Right renal pelvis (tissue), 4 donors: ENCODE results near the gene OR2J1. TPM values are rescaled to one million over a fixed set of nuclear protein-coding genes. Genes with fewer than 3 reads are reported as not detected.
"Not testable (repeated sequence)": the region's sequence is repeated elsewhere in the genome, so short reads cannot be mapped to it uniquely, and the experiment has no call there.

Experiments used
- DNase-seq, 4 donors: peaks; one replicate each; pipeline ENCODE4 v3.0.0-alpha.2; 2013; ENCODE audit warnings: low read depth in 4 of 4, low spot score in 3 of 4, missing footprints in 1 of 4
- polyA plus RNA-seq, 4 donors: library from polyadenylated mRNA; unstranded; fragments of 120-200 nt; gene quantifications; one replicate each; pipeline ENCODE4 v1.2.1, GENCODE V29; 2013; ENCODE audit not compliant: insufficient read length in 4 of 4

OR2J1 gene
- not detected for polyA plus RNA-seq

GRCh38 chr6:29099190-29099589, at the start of gene OR2J1:
Gene OR2J1 (plus strand): TSS chr6:29099490. CDS start chr6:29100943, 1,453 bp downstream.
- no peak for DNase-seq

GRCh38 chr6:29051680-29052079, 47.6 kb upstream of the OR2J1 start:
- DNase-seq: no peak

DNA sequence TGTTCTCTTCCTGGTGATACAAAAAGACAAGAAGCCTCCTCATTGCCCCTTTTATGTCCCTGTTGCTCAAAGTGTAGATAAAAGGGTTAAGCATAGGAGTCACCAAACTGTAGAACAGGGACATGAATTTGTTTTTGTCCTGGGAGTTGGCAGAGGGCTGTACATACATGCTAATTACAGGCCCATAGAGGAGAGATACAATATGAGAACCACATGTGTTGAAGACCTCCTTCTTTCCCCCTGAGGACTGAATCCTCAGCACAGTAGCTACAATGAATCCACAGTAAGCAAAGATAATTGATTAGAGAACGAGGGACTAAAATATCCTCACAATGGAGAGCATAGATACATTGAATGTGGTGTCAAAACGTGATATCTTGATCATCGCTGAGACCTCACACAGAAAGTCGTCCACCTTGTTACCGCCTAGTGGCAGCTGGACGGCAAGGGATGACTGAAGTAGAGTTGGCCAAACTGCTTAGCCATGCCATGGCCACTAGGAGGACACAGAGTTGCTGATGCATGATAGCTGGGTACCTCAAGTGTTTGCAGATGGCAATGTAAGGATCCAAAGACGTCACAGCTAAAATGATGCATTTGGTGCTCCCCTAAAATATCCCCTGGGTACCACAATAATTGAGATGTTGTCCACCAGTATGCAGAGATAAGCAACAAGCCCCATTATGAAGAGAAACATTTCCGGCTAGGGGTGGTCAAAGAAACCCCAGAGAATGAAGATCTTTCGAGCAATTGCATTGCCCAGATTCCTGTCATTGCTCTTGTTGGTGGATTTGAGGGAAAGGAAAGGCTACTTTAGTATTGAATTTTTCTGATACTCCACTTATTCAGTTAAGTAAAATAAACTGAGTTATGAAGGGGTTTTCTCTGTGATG, 27.2 kb upstream of the OR2J1 start:
- DNase-seq: no peak

GRCh38 chr6:29079203-29079602, 20.1 kb upstream of the OR2J1 start:
- DNase-seq: no peak

DNA sequence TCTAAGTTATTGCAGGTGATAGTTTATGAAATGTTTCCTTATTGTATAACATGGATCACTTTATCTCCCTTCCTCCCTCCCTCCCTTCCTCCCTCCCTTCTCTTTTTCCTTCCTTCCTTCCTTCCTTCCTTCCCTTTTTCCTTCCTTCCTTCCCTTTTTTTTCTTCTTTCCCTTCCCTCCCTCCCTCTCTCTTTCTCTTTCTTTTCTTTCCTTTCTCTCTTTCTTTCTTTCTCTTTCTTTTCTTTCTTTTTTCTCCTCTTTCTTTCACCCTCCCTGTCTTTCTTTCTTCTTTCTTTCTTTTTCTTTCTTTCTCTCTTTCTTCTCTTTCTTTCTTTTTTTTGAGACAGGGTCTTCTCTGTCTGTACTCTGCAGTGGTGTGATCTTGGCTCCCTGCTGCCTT, 18.0 kb upstream of the OR2J1 start:
- DNase-seq: no peak

- DNase-seq: no peak
Observed at GRCh38 chr6:29082457-29082856, 16.8 kb upstream of the OR2J1 start.

GRCh38 chr6:29087213-29087612, 12.1 kb upstream of the OR2J1 start, which contains the start of gene OR2B3:
Gene OR2B3 (minus strand): TSS chr6:29087313. CDS start chr6:29087248, 65 bp downstream.
- DNase-seq: no peak

DNA sequence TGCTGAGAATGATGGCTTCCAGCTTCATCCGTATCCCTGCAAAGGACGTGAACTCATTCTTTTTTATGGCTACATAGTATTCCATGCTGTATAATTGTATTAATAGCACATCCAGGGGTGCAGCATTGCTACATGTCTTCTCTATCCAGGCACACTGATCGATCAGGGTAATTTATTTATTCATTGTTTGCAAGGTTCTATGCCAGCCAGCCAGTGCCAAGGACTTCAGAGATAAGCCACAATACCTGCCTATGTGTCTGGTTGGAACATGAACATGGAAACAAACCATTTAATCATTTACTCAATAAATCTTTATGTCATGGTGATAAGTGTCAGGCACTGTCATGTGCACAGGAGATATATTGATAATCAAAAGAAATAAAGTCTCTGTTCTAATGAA, 6.3 kb upstream of the OR2J1 start:
- DNase-seq: no peak

GRCh38 chr6:29097803-29098202, 1.5 kb upstream of the OR2J1 start:
- no peak for DNase-seq

GRCh38 chr6:29107758-29108157, 8.5 kb downstream of the OR2J1 start, which contains the start of gene OR2J3:
Gene OR2J3 (plus strand): TSS chr6:29108058. CDS start chr6:29111891, 3,833 bp downstream.
- DNase-seq: no peak

DNA sequence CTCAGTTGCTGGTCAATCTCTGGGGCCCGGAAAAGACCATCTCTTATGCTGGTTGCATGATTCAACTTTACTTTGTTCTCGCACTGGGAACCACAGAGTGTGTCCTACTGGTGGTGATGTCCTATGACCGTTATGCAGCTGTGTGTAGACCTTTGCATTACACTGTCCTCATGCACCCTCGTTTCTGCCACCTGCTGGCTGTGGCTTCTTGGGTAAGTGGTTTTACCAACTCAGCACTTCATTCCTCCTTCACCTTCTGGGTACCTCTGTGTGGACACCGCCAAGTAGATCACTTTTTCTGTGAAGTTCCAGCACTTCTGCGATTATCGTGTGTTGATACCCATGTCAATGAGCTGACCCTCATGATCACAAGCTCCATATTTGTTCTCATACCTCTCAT, 12.8 kb downstream of the OR2J1 start:
- DNase-seq: no peak

DNA sequence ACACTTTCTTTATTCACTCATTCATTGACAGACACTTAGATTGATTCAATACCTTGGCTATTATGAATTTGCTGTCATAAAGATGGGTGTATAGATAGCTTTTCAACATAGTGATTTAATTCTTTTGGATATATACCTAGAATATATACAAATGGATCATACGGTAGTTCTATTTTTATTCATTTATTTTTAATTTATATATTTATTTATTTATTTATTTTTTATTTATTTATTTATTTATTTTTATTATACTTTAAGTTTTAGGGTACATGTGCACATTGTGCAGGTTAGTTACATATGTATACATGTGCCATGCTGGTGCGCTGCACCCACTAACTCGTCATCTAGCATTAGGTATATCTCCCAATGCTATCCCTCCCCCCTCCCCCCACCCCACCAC, 15.7 kb downstream of the OR2J1 start:
- DNase-seq: not testable (repeated sequence)

DNA sequence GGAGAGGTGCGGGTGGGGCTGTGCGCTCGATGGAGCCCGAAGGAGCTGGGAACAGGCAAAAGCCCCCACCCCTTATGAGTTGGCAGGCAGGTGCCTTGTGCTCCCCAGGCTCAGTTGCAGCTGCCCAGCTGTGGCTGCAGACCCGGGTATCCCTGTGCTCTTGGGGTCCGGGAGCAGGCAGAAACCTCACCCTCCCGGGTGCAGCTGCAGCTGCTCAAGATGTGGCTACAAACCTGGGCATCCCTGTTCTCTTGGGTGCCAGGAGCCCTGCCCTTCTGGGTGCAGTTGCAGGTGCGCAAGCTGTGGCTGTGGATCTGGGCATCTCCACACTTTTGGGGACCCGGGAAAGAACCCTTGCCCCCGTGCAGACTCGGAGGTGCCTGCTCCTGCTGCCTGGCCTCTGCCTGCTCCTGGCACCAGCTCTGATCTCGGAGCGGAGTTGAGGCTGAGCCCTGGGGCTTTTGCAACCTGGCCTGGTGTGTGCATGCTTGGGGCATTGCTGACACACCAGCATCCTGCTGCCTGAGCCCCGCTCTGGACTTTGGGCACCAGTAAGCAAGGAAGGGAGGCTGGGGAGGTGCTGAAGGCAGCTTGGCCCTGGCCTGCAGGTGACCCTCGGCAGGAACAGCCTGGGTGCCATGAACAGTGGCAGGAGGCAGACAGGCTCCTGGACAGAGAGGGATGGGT, 30.2 kb downstream of the OR2J1 start:
- no peak for DNase-seq

DNA sequence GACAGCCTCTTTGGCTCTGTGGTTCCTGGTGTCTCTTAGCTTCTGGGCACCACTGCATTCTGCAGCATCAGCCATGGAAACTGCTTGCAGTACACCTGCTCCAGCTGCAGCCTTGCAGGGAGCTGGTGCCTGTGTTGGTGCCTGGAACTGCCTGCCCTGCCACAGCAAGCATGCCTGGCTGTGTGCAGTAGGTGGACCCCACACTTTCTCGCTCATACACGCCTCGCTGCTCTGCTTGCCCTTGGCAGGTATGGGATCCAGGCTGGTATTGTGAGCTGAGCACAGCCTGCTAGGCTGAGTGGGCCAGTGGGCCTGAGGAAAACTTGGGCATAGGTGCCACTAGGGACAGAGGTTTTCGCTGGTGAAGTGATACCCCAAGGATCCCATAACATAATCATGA, 31.4 kb downstream of the OR2J1 start:
- DNase-seq: no peak

DNA sequence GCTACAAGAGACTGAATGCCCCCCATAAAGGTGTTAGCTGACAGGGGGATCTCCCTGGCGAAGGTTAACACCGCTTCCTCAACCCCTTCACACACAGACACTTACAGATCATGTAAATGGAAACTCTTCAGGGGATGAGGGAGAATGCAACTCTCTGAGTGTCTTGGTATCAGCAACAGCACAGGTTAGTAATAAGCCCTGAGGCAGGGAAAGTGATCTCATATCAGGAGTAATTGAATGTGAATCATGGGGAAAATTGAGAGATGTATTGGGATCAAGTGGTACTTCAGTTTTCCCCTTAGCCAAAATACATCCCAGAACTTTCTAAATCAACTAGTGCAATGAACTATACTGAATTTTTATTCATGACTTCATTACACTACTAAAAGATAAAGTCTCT, 32.4 kb downstream of the OR2J1 start:
- no peak for DNase-seq

DNA sequence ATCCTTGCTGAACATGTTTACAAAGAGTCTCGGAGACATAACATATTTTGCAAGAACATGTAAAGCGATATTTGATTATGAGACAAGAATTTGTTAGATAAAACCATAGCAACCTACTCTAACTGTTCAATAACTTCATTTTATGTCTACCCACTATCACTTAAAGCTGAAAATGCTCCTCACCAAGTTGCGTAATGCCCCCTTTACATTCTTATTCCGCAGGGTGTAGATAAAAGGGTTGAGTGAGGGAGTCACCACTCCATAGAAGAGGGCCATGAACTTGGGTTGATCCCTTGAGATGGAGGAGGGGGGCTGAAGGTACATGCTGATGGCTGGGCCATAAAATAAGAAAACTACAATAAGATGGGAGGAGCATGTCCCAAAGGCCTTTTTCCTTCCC, 38.4 kb downstream of the OR2J1 start:
- DNase-seq: no peak

DNA sequence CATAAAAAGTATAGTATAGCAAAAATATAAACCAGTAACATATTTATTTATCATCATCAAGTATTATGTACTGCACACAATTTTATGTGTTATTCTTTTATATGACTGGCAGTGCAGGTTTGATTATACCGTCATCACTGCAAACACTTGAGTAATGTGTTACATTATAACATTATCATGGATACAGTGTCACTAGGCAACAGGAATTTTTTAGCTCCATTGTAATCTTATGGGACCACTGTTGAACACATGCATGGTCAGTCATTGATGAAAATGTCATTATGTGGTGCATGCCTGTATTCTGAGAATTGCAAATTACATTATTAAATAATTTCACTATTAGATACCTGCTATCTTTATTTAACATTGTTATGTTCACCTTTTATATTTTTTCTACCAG, 42.3 kb downstream of the OR2J1 start:
- DNase-seq: no peak

DNA sequence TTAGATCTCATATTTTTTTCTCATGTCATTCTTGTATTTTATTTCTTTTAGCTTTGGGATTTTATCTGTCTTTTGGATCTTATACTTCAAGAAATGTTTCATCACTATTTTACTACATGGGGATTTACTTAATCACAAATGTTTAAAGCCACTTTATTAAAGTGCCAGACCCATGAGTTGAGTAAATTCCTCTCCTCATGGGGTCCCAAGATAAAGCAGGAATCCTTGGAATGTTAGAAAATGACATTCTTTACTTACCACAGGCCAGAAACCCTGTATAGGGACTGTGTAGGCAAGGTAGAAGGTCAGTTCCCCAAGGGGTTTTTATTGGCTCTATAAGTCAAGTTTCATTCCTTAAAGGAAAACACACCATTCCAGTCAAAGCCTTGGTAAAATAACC, 43.0 kb downstream of the OR2J1 start:
- no peak for DNase-seq

DNA sequence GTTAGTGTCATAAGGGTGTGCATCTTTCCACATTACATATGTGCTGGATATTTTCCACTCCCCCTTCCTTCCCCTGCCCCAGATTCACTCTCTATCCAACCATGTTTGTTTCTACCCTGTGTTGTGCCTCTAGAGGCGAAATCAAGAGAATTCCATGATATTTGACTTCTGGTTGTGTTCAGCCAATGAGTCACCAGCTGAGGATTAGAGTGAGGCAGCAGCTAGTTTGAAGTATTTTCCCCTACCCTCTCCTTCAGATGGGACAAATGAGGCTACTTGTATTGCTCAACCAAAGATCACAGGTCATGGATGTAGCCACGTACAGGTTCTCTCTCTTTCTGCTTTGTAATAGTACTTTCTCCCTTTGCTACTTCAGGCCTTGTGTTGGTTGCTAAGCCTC, 46.9 kb downstream of the OR2J1 start:
- DNase-seq: no peak

- no peak for DNase-seq
Observed at GRCh38 chr6:29147074-29147473, 47.8 kb downstream of the OR2J1 start.

GRCh38 chr6:29149444-29149843, 50.2 kb downstream of the OR2J1 start:
- not testable (repeated sequence) for DNase-seq
